Osteoblast (primary cell): ENCODE data around the gene SCG2. TPM values are rescaled to one million over a fixed set of nuclear protein-coding genes. Genes with fewer than 3 reads are reported as not detected.

Source experiments
- DNase-seq: peaks from one replicate; pipeline ENCODE4 v3.0.0; 2011; ENCODE audit warnings: low spot score, mixed read lengths; ENCODE audit not compliant: insufficient read length; ENCODE audit errors: missing footprints
- H2AFZ ChIP-seq: 2 replicates; pipeline ENCODE4 v1.6.0; 2011; ENCODE audit warnings: mild to moderate bottlenecking, low read length
- H3K27ac ChIP-seq: 2 replicates; pipeline ENCODE4 v1.5.1; 2011; ENCODE audit warnings: mild to moderate bottlenecking, low read depth, low read length, moderate library complexity
- H3K27me3 ChIP-seq: 2 replicates; pipeline ENCODE4 v1.6.0; 2012; ENCODE audit warnings: mild to moderate bottlenecking, control low read depth, inconsistent platforms, low read length, moderate library complexity; ENCODE audit not compliant: insufficient read depth
- H3K36me3 ChIP-seq: 2 replicates; pipeline ENCODE4 v1.5.1; 2011; ENCODE audit warnings: mild to moderate bottlenecking, low read length, control low read depth, moderate library complexity; ENCODE audit not compliant: insufficient read depth
- H3K4me1 ChIP-seq: 2 replicates; pipeline ENCODE4 v1.5.1; 2011; ENCODE audit warnings: mild to moderate bottlenecking, low read length, control low read depth, moderate library complexity; ENCODE audit not compliant: insufficient read depth
- H3K4me2 ChIP-seq: 2 replicates; pipeline ENCODE4 v1.6.0; 2011; ENCODE audit warnings: mild to moderate bottlenecking, low read length; ENCODE audit not compliant: insufficient read depth
- H3K4me3 ChIP-seq: fragments of 200-600 bp; sonication (generic); 3 replicates; pipeline ENCODE4 v1.5.1; 2012; ENCODE audit warnings: mild to moderate bottlenecking, low read length, inconsistent platforms; ENCODE audit not compliant: insufficient read depth
- H3K79me2 ChIP-seq: 2 replicates; pipeline ENCODE4 v1.6.0; 2012; ENCODE audit warnings: mild to moderate bottlenecking, low read length, control low read depth, inconsistent platforms; ENCODE audit not compliant: insufficient read depth
- H3K9me3 ChIP-seq: 2 replicates; pipeline ENCODE4 v1.5.1; 2011; ENCODE audit warnings: low read depth, low read length, control low read depth
- H4K20me1 ChIP-seq: 2 replicates; pipeline ENCODE4 v1.6.0; 2012; ENCODE audit warnings: mild to moderate bottlenecking, low read length, control low read depth; ENCODE audit not compliant: insufficient read depth
- CTCF ChIP-seq: IDR thresholded peaks from 2 replicates; pipeline ENCODE4 v1.5.1; 2011; ENCODE audit warnings: mild to moderate bottlenecking, low read depth, low read length, moderate library complexity; ENCODE audit errors: extremely low read depth
- total RNA-seq: library from RNA; depleted of rRNA; stranded (reverse); fragments of >200 nt; gene quantifications from 2 replicates; pipeline ENCODE4 v1.2.3, GENCODE V29; 2012

Gene SCG2
- total RNA-seq, 1 donor, result 2.2 TPM

- no peak for DNase-seq
- Histone ChIP-seq H3K36me3 (no peaks in the 10 kb centered on the region), H3K4me2 (no peak overlapping the region), H3K4me3 (no peak overlapping the region), H2AFZ (no peak overlapping the region), H3K27me3 (no peaks in the 10 kb centered on the region), H3K79me2 (no peaks in the 10 kb centered on the region), H3K9me3 (no peaks in the 10 kb centered on the region), H3K27ac (no peak overlapping the region), H3K4me1 (peaks cover 20% of the 10 kb centered on the region), H4K20me1 (no peaks in the 10 kb centered on the region)
- TF ChIP-seq CTCF, result no peak
Measured at GRCh38 chr2:223589901-223590300, 12.3 kb downstream of the SCG2 start.

GRCh38 chr2:223588251-223588650 is 13.9 kb downstream of the SCG2 start:
- H3K79me2 ChIP-seq, result no peaks in the 10 kb centered on the region
- no peaks in the 10 kb centered on the region for H3K36me3 ChIP-seq
- no peak for TF ChIP-seq CTCF
- no peak overlapping the region for H3K4me3 ChIP-seq
- no peak overlapping the region for H3K27ac ChIP-seq
- H3K4me2 ChIP-seq, result no peak overlapping the region
- no peaks in the 10 kb centered on the region for H3K27me3 ChIP-seq
- no peak overlapping the region for H2AFZ ChIP-seq
- H4K20me1 ChIP-seq, result no peaks in the 10 kb centered on the region
- H3K9me3 ChIP-seq, result no peaks in the 10 kb centered on the region
- DNase-seq, result no peak
- peaks cover 20% of the 10 kb centered on the region for H3K4me1 ChIP-seq

GRCh38 chr2:223587301-223587700 is 14.9 kb downstream of the SCG2 start:
- Histone ChIP-seq H3K36me3 (no peaks in the 10 kb centered on the region), H2AFZ (no peak overlapping the region), H3K27me3 (no peaks in the 10 kb centered on the region), H3K27ac (no peak overlapping the region), H3K4me3 (no peak overlapping the region), H4K20me1 (no peaks in the 10 kb centered on the region), H3K4me1 (peaks cover 20% of the 10 kb centered on the region), H3K79me2 (no peaks in the 10 kb centered on the region), H3K4me2 (no peak overlapping the region), H3K9me3 (no peaks in the 10 kb centered on the region)
- no peak for DNase-seq
- TF ChIP-seq CTCF, result no peak

GRCh38 chr2:223586261-223586660 is 15.9 kb downstream of the SCG2 start:
- H4K20me1 ChIP-seq, result no peaks in the 10 kb centered on the region
- H3K4me3 ChIP-seq, result no peak overlapping the region
- H3K36me3 ChIP-seq, result no peaks in the 10 kb centered on the region
- H3K27ac ChIP-seq, result peak overlapping the region; percentile 42
- H3K27me3 ChIP-seq, result no peaks in the 10 kb centered on the region
- H3K9me3 ChIP-seq, result no peaks in the 10 kb centered on the region
- H3K4me1 ChIP-seq, result peaks cover 18% of the 10 kb centered on the region
- H3K4me2 ChIP-seq, result peak overlapping the region; percentile 44
- DNase-seq, result peak; percentile 77
- H2AFZ ChIP-seq, result no peak overlapping the region
- no peak for TF ChIP-seq CTCF
- no peaks in the 10 kb centered on the region for H3K79me2 ChIP-seq
